ENCODE data around the gene RAB3D.
"Not testable (repeated sequence)": the region's sequence is repeated elsewhere in the genome, so short reads cannot be mapped to it uniquely, and the experiment has no call there.

RAB3D gene

DNA sequence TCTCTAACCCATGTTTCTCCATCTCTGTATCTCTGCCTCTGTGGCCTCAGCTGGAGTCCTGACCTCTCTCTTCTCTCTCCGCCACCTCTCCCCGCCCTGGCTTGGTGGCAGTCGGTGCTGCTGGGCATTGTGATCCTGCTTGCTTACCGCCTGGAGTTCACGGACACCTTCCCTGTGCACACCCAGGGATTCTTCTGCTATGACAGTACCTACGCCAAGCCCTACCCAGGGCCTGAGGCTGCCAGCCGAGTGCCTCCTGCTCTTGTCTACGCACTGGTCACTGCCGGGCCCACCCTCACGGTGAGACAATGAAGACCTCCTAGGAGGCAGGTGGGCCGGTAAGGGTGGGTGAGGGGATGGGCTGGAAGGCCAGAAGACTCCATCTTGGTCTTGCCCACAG lies 20.0 kb upstream of the RAB3D start:
- Histone ChIP-seq H3K27ac (ENCODE audit: insufficient read depth in 1 of 2, low read depth in 1 of 2, low read length in 2 of 2, poor library complexity in 1 of 2, severe bottlenecking in 2 of 2) (no peak overlapping the region), H3K27me3 (replicated peaks in 2 of 5; ENCODE audit: control insufficient read depth in 4 of 5, insufficient read depth in 5 of 5, low read length in 4 of 5) (no peaks in the 10 kb centered on the region), H3K36me3 (ENCODE audit: control insufficient read depth in 4 of 4, insufficient read depth in 4 of 4, low read length in 3 of 4) (peaks cover 0 to 16% (median under 1%) of the 10 kb centered on the region in 4 experiments), H3K4me3 (ENCODE audit: control insufficient read depth in 1 of 7, extremely low read depth in 1 of 7, insufficient read depth in 4 of 7, low read depth in 2 of 7, low read length in 6 of 7) (no peak overlapping the region), H3K9me3 (ENCODE audit: control extremely low read depth in 1 of 5, control insufficient read depth in 4 of 5, insufficient read depth in 2 of 5, low read depth in 1 of 5, low read length in 4 of 5) (no peaks in the 10 kb centered on the region), H3K4me1 (ENCODE audit: control extremely low read depth in 1 of 4, control insufficient read depth in 4 of 4, insufficient read depth in 4 of 4, low read length in 3 of 4) (peaks cover 0 to 23% (median 11%) of the 10 kb centered on the region in 4 experiments)
- no peak for DNase-seq
- 96% methylated on average over 8 of the region's 11 CpGs for WGBS (ENCODE audit: insufficient coverage)
- CTCF ChIA-PET, result no interaction called here
- POLR2A ChIA-PET, result no interaction called here

DNA sequence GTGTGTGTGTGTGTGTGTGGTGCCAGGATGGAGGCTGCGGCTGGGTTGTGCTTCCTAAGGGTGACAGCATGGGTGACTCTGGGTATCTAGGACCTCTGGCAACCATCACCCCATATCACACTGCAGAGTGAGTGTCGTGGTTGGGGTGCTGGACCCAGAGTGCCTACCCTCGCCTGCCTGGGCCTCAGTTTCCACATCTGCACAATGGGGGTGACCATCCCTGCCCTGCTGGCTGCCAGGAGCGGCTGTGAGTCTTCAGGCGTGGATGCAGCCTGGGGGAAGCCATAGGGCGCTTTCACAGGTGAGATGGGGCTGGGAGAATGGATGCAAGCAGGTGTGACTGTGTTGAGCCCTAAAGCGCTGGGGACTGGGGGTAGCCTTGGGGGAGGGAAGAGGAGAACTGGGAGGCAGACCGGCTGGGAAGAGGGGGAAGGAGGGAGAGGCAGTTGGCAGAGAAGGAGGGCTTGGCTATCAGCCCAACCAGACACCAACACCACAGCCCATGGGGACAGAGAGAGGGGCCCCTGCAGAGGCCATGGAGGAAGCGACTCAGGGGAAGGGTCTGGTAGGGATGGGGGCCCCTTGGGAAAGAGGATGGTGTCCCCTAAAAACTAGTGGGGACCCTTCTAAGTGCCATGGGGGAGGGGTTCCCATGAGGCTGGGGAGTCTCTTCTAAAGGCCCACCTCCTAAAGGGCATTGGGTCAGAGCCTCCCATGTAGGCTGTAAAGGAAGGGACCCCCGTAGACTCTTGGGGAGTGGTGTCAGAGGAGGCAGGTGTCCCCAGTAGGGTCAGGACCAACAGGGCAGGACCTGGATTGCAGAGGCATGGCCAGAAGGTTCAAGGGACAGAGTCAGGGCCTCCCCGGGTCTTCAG lies 17.5 kb upstream of the RAB3D start:
- no peaks in the 10 kb centered on the region for H3K9me3 ChIP-seq (ENCODE audit: control extremely low read depth in 1 of 5, control insufficient read depth in 4 of 5, insufficient read depth in 2 of 5, low read depth in 1 of 5, low read length in 4 of 5)
- 91% methylated on average over 8 of the region's 11 CpGs for WGBS (ENCODE audit: insufficient coverage)
- no peak for DNase-seq
- H3K4me1 ChIP-seq (ENCODE audit: control extremely low read depth in 1 of 4, control insufficient read depth in 4 of 4, insufficient read depth in 4 of 4, low read length in 3 of 4), result peaks cover 0 to 23% (median 11%) of the 10 kb centered on the region in 4 experiments
- H3K27me3 ChIP-seq (replicated peaks in 2 of 5; ENCODE audit: control insufficient read depth in 4 of 5, insufficient read depth in 5 of 5, low read length in 4 of 5), result no peaks in the 10 kb centered on the region
- no peak overlapping the region for H3K27ac ChIP-seq (ENCODE audit: insufficient read depth in 1 of 2, low read depth in 1 of 2, low read length in 2 of 2, poor library complexity in 1 of 2, severe bottlenecking in 2 of 2)
- peaks cover 0 to 6% (median 0%) of the 10 kb centered on the region in 4 experiments for H3K36me3 ChIP-seq (ENCODE audit: control insufficient read depth in 4 of 4, insufficient read depth in 4 of 4, low read length in 3 of 4)
- ChIA-PET CTCF (interaction anchor here (1.0 kb wide), 1 partner anchor 10 kb away, joined by 3 read pairs; no protein-coding TSS in a partner anchor), POLR2A (no interaction called here)
- no peak overlapping the region for H3K4me3 ChIP-seq (ENCODE audit: control insufficient read depth in 1 of 7, extremely low read depth in 1 of 7, insufficient read depth in 4 of 7, low read depth in 2 of 7, low read length in 6 of 7)

DNA sequence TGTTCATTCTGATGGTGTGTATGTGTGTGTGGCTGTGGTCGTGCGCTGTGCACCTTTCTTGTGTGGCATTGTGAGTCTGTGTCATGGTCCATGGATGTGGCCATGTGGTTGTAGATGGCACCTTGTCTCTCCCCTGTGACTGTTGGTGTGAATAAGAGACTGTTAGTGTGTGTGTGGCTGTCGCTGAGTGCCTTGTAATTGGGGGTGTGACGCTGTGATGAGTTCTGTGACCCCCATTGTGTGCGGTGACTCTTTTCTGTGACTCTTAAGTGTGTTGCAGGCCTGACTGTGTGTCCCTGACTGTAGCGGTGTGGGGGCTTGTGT lies 16.6 kb upstream of the RAB3D start:
- H3K27me3 ChIP-seq (replicated peaks in 2 of 5; ENCODE audit: control insufficient read depth in 4 of 5, insufficient read depth in 5 of 5, low read length in 4 of 5), result no peaks in the 10 kb centered on the region
- CTCF ChIA-PET, result no interaction called here
- POLR2A ChIA-PET, result no interaction called here
- H3K27ac ChIP-seq (ENCODE audit: insufficient read depth in 1 of 2, low read depth in 1 of 2, low read length in 2 of 2, poor library complexity in 1 of 2, severe bottlenecking in 2 of 2), result no peak overlapping the region
- 100% methylated on average over 3 of the region's 6 CpGs for WGBS (ENCODE audit: insufficient coverage)
- no peaks in the 10 kb centered on the region for H3K9me3 ChIP-seq (ENCODE audit: control extremely low read depth in 1 of 5, control insufficient read depth in 4 of 5, insufficient read depth in 2 of 5, low read depth in 1 of 5, low read length in 4 of 5)
- peak overlapping the region in 3 of 7 experiments; percentile 11 to 71 (median 61) for H3K4me3 ChIP-seq (ENCODE audit: control insufficient read depth in 1 of 7, extremely low read depth in 1 of 7, insufficient read depth in 4 of 7, low read depth in 2 of 7, low read length in 6 of 7)
- peaks cover 0 to 23% (median 11%) of the 10 kb centered on the region in 4 experiments for H3K4me1 ChIP-seq (ENCODE audit: control extremely low read depth in 1 of 4, control insufficient read depth in 4 of 4, insufficient read depth in 4 of 4, low read length in 3 of 4)
- peaks cover 0 to 3% (median 0%) of the 10 kb centered on the region in 4 experiments for H3K36me3 ChIP-seq (ENCODE audit: control insufficient read depth in 4 of 4, insufficient read depth in 4 of 4, low read length in 3 of 4)
- no peak for DNase-seq

DNA sequence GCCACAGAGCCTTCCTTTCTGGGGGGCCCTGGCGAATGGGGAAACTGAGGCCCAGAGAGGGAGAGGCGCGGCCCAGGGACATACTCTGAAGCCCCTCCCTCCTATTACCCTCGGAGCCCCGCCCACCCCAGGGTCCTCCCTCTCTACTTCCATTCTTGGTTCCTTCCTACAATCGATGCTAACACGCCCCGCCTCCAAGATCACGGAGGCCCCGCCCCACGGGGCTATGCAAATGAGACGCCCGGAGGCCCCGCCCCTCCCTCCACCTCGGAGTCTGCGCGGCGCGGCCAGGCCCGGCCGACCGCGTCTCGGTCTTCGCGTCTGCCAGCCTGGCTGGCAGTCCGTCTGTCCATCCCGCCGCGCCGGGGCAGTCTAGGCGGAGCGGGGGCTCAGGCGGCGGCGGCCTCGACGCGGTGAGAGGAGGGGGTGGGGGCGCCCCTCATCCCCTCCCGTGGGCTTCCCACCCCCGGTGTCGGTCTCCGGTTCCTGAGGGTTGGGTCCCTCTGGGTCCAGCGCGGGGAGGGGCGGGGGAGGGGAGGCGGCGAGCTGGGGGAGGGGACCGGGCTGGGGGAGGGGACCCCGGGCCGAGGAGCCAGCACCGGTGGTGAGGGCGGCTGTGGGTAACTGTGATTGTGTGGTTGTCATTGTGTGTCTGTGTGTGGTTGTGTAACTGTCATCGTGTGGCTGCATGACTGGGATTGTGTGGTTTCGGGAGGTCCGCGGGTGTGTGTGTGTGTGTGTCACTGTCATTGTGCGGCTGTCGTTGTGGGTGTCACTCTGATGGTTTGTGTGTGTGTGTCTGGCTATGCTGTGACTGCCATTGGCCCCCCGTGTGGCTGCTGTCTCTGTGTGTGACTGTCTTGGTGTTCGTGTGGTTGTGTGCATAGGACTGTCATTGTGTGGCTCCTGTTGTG lies 16.0 kb upstream of the RAB3D start, which contains the start of gene PLPPR2:
PLPPR2 (plus strand) TSS at position 273 of the 914 bp plus-strand sequence. CDS start 2,242 bp downstream, outside the sequence.
- Histone ChIP-seq H3K36me3 (ENCODE audit: control insufficient read depth in 4 of 4, insufficient read depth in 4 of 4, low read length in 3 of 4) (peaks cover 0 to 3% (median 0%) of the 10 kb centered on the region in 4 experiments), H3K4me3 (ENCODE audit: control insufficient read depth in 1 of 7, extremely low read depth in 1 of 7, insufficient read depth in 4 of 7, low read depth in 2 of 7, low read length in 6 of 7) (peak within 1 kb of the TSS in 4 of 7 experiments; percentile 16 to 71 (median 44)), H3K4me1 (ENCODE audit: control extremely low read depth in 1 of 4, control insufficient read depth in 4 of 4, insufficient read depth in 4 of 4, low read length in 3 of 4) (peaks cover 0 to 23% (median 11%) of the 10 kb centered on the region in 4 experiments), H3K27me3 (replicated peaks in 2 of 5; ENCODE audit: control insufficient read depth in 4 of 5, insufficient read depth in 5 of 5, low read length in 4 of 5) (no peaks in the 10 kb centered on the region), H3K9me3 (ENCODE audit: control extremely low read depth in 1 of 5, control insufficient read depth in 4 of 5, insufficient read depth in 2 of 5, low read depth in 1 of 5, low read length in 4 of 5) (no peaks in the 10 kb centered on the region), H3K27ac (ENCODE audit: insufficient read depth in 1 of 2, low read depth in 1 of 2, low read length in 2 of 2, poor library complexity in 1 of 2, severe bottlenecking in 2 of 2) (no peak within 1 kb of the TSS)
- POLR2A ChIA-PET, result no interaction called here
- 5% methylated on average over 35 of the region's 62 CpGs for WGBS (ENCODE audit: insufficient coverage)
- DNase-seq, result peak; percentile 86 to 88 (median 88)
- CTCF ChIA-PET, result no interaction called here

DNA sequence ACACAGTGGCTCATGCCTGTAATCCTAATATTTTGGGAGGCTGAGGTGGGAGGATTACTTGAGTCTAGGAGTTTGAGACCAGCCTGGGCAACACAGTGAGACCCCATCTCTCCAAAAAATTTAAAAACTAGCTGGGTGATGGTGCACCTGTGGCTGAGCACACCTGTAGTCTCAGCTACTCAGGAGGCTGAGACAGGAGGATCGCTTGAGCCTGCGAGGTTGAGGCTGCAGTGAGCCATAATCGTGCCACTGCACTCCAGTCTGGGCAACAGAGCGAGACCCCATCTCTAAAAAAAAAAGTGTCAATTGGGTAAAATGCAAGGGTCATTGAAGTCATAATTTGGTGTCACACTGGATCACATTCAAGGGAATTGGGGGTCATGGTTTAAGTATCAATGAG lies 14.6 kb upstream of the RAB3D start:
- DNase-seq; H3K9me3 ChIP-seq (ENCODE audit: control extremely low read depth in 1 of 5, control insufficient read depth in 4 of 5, insufficient read depth in 2 of 5, low read depth in 1 of 5, low read length in 4 of 5); H3K36me3 ChIP-seq (ENCODE audit: control insufficient read depth in 4 of 4, insufficient read depth in 4 of 4, low read length in 3 of 4); CTCF ChIA-PET; POLR2A ChIA-PET; H3K27me3 ChIP-seq (replicated peaks in 2 of 5; ENCODE audit: control insufficient read depth in 4 of 5, insufficient read depth in 5 of 5, low read length in 4 of 5); H3K4me3 ChIP-seq (ENCODE audit: control insufficient read depth in 1 of 7, extremely low read depth in 1 of 7, insufficient read depth in 4 of 7, low read depth in 2 of 7, low read length in 6 of 7); H3K27ac ChIP-seq (ENCODE audit: insufficient read depth in 1 of 2, low read depth in 1 of 2, low read length in 2 of 2, poor library complexity in 1 of 2, severe bottlenecking in 2 of 2): not testable (repeated sequence)
- peaks cover 0 to 23% (median 11%) of the 10 kb centered on the region in 4 experiments for H3K4me1 ChIP-seq (ENCODE audit: control extremely low read depth in 1 of 4, control insufficient read depth in 4 of 4, insufficient read depth in 4 of 4, low read length in 3 of 4)
- WGBS (ENCODE audit: insufficient coverage), result 98% methylated on average over 4 of the region's 4 CpGs

DNA sequence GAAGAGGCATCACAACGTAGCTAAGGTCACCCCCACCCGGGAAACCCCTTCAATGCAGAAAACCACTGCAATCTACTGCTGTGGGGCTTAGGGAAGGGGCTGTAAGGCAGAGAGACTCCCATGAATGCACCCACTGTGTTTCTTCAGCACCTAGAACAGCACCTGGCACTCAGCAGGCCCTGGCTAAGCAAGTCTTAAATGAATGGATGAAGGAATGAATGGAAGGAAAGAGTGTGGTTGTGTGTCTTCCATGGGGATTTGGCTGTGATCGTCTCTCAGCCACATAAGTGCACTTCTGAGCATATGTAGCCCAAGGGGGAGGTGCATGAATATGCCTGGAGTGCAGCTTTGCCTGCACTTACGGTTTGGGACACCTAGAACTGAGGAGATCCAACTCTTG lies 9.7 kb upstream of the RAB3D start:
- Histone ChIP-seq H3K27ac (ENCODE audit: insufficient read depth in 1 of 2, low read depth in 1 of 2, low read length in 2 of 2, poor library complexity in 1 of 2, severe bottlenecking in 2 of 2) (no peak overlapping the region), H3K27me3 (replicated peaks in 2 of 5; ENCODE audit: control insufficient read depth in 4 of 5, insufficient read depth in 5 of 5, low read length in 4 of 5) (no peaks in the 10 kb centered on the region), H3K4me3 (ENCODE audit: control insufficient read depth in 1 of 7, extremely low read depth in 1 of 7, insufficient read depth in 4 of 7, low read depth in 2 of 7, low read length in 6 of 7) (no peak overlapping the region), H3K9me3 (ENCODE audit: control extremely low read depth in 1 of 5, control insufficient read depth in 4 of 5, insufficient read depth in 2 of 5, low read depth in 1 of 5, low read length in 4 of 5) (peaks cover 0 to 7% (median 5%) of the 10 kb centered on the region in 5 experiments), H3K36me3 (ENCODE audit: control insufficient read depth in 4 of 4, insufficient read depth in 4 of 4, low read length in 3 of 4) (peaks cover 0 to 2% (median 0%) of the 10 kb centered on the region in 4 experiments), H3K4me1 (ENCODE audit: control extremely low read depth in 1 of 4, control insufficient read depth in 4 of 4, insufficient read depth in 4 of 4, low read length in 3 of 4) (peaks cover 5 to 33% (median 30%) of the 10 kb centered on the region in 4 experiments)
- WGBS (ENCODE audit: insufficient coverage), result 100% methylated on average over 1 of the region's 4 CpGs
- DNase-seq, result no peak
- CTCF ChIA-PET, result interaction anchor here (0.8 to 1.9 kb wide), 2 partner anchors 19 to 31 kb away, joined by 3 to 5 read pairs; no protein-coding TSS in a partner anchor
- POLR2A ChIA-PET, result no interaction called here
